Measurements from ENCODE around the gene TMEM163. TPM values are rescaled to one million over a fixed set of nuclear protein-coding genes. Genes with fewer than 3 reads are reported as not detected.

Gene TMEM163
- total RNA-seq, 1 experiment from 2014 or later: 0.12 TPM

DNA sequence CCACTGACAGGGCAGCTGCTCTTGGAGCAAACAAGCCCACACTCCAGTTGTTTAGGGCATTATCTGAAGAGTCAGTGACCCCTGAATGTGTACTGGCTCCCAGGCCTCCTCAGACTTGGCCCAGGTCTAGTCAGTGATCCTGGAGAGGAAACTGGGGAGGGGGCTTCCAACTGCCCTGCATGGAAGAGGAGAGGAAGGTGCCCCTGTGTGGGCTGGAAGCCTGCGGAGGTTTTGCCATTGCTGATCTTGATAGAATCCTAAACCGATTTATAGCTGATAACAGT lies 267.5 kb downstream of the TMEM163 start:
- no peak overlapping the region for H2AFZ ChIP-seq (ENCODE audit: low read depth, low read length, poor library complexity, severe bottlenecking)
- no peak overlapping the region for H3K4me3 ChIP-seq (replicated peaks in 1 of 2; ENCODE audit: low read depth in 1 of 2, low read length in 2 of 2)
- ATAC-seq: no peak
- H3K4me1 ChIP-seq (ENCODE audit: control insufficient read depth in 1 of 2, insufficient read depth in 2 of 2, low read length in 2 of 2): no peaks in the 10 kb centered on the region
- CTCF ChIA-PET: interaction anchor here (0.6 to 3.1 kb wide), 15 partner anchors 9 to 568 kb away, joined by 3 to 43 read pairs (median 3); no protein-coding TSS in a partner anchor
- no peaks in the 10 kb centered on the region for H3K27me3 ChIP-seq (ENCODE audit: insufficient read depth, low read length)
- H3K79me2 ChIP-seq (ENCODE audit: insufficient read depth, low read length): no peaks in the 10 kb centered on the region
- POLR2A ChIA-PET: no interaction called here
- intact Hi-C loops (cut with micrococcal nuclease): loop anchor here (1.0 to 2.0 kb wide), 2 partner anchors 333 to 564 kb away; no protein-coding TSS in a partner anchor
- no peak for DNase-seq (ENCODE audit: low read depth, low spot score)
- RAD21 ChIA-PET (ENCODE audit: low non-redundant PET in 1 of 2, low total read pairs in 2 of 2, uncharacterized antibody in 2 of 2, unreplicated experiment in 2 of 2): interaction anchor here (0.9 to 1.9 kb wide), 3 partner anchors 9 to 565 kb away, joined by 3 to 4 read pairs (median 4); no protein-coding TSS in a partner anchor
- no peaks in the 10 kb centered on the region for H4K20me1 ChIP-seq (ENCODE audit: insufficient read depth)
- H3K9me2 ChIP-seq (ENCODE audit: insufficient read depth): no peaks in the 10 kb centered on the region
- no peak overlapping the region for H3K27ac ChIP-seq (ENCODE audit: low read depth, low read length)
- no peaks in the 10 kb centered on the region; a peak in 1 of 4 replicates for H3K36me3 ChIP-seq (ENCODE audit: control insufficient read depth in 1 of 2, insufficient read depth in 2 of 2, low read length in 2 of 2)
- H3K9me3 ChIP-seq (ENCODE audit: control insufficient read depth in 1 of 2, insufficient read depth in 1 of 2, low read depth in 1 of 2, low read length in 2 of 2): no peaks in the 10 kb centered on the region
- H3K9ac ChIP-seq (ENCODE audit: low read length): no peak overlapping the region
- no TSS peak for BruUV-seq (replicated peaks)
- H3K4me2 ChIP-seq (ENCODE audit: low read length): no peak overlapping the region
- TF ChIP-seq SP1 (IDR thresholded peaks at IDR 0.05; ENCODE audit: low read depth) (no peak), EZH2 (IDR thresholded peaks at IDR 0.05) (no peak), EZH2phosphoT487 (IDR thresholded peaks at IDR 0.05; ENCODE audit: borderline replicate concordance) (no peak), ZBTB33 (IDR thresholded peaks at IDR 0.05; ENCODE audit: extremely low read depth, insufficient replicate concordance, low read length) (no peak), ELF1 (IDR thresholded peaks at IDR 0.05; ENCODE audit: borderline replicate concordance, low read depth) (no peak), FOSL1 (IDR thresholded peaks at IDR 0.05; ENCODE audit: low read depth) (no peak), EGR1 (IDR thresholded peaks at IDR 0.05; ENCODE audit: low read depth) (no peak), POLR2A (IDR thresholded peaks at IDR 0.05; ENCODE audit: borderline replicate concordance, extremely low read depth, insufficient read depth, insufficient read length) (no peak), ZFX (IDR thresholded peaks at IDR 0.05) (no peak), POLR2AphosphoS5 (IDR thresholded peaks at IDR 0.05; ENCODE audit: low read depth, low read length) (no peak), SRF (IDR thresholded peaks at IDR 0.05; ENCODE audit: low read depth) (no peak), MAX (IDR thresholded peaks at IDR 0.05) (no peak), TCF7L2 (IDR thresholded peaks at IDR 0.05; ENCODE audit: borderline replicate concordance, extremely low read depth, insufficient read depth, insufficient read length) (no peak), ZNF274 (IDR thresholded peaks at IDR 0.05; ENCODE audit: low read depth, low read length) (no peak), CTCF (IDR thresholded peaks at IDR 0.05 in 2 of 3, conservative IDR thresholded peaks at IDR 0.05 in 1 of 3; ENCODE audit: borderline replicate concordance in 1 of 3, insufficient read depth in 1 of 3, low read depth in 2 of 3, low read length in 2 of 3) (no peak), CBX3 (IDR thresholded peaks at IDR 0.05; ENCODE audit: low read depth) (no peak)
- TF ChIP-seq, protein P1, sequence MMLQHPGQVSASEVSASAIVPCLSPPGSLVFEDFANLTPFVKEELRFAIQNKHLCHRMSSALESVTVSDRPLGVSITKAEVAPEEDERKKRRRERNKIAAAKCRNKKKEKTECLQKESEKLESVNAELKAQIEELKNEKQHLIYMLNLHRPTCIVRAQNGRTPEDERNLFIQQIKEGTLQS (IDR thresholded peaks at IDR 0.05): no peak

Measured in HCT116 (cell line).